Stimulated activated CD8-positive, alpha-beta memory T cell treated with anti-CD3 and anti-CD28 coated beads, Interleukin-7, amount 100 ng/mL, for 24 hours (primary cell): ENCODE data around the gene NUDT4.
"Not testable (repeated sequence)": the region's sequence is repeated elsewhere in the genome, so short reads cannot be mapped to it uniquely, and the experiment has no call there.

Experiments used
- DNase-seq: peaks from one replicate; pipeline ENCODE4 v3.0.0-alpha.2; 2020; ENCODE audit warnings: low read depth

NUDT4 gene

GRCh38 chr12:93366422-93366821 lies 11.3 kb upstream of the NUDT4 start:
- DNase-seq, result no peak

DNA sequence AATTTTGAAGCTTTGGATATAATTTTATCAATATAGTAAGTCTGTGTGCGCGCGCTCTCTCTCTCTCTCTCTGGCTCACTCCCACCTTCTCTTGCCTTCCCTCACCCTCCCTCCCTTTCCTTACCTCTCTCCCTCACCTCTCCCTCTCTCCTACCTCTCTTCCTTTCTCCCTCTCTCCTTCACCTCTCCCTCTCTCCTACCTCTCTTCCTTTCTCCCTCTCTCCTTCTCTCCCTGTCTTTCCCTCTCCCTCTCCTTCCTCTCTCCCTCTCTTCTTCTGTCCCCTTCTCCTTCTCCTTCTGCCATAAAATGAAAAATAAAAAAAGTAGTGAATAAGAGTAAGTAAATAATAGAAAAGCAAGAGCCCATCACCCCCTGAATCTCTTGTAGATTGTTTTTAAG lies 9.0 kb upstream of the NUDT4 start:
- no peak for DNase-seq

DNA sequence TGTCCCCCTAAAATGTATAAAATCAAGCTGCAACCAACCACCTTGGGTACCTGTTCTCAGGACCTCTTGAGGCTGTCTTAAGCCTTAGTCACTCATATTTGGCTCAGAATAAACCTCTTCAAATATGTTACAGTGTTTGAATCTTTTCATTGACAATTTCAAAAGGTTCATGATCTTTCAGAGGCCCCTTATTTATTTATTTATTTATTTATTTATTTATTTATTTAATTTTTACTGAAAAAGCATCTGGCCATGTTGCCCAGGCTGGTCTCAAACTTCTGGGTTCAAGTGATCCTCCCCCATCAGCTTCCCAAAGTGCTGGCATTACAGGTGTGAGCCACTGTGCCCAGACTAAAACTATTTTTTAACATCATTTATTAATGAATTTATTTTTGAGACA lies 8.2 kb upstream of the NUDT4 start:
- DNase-seq, result no peak

DNA sequence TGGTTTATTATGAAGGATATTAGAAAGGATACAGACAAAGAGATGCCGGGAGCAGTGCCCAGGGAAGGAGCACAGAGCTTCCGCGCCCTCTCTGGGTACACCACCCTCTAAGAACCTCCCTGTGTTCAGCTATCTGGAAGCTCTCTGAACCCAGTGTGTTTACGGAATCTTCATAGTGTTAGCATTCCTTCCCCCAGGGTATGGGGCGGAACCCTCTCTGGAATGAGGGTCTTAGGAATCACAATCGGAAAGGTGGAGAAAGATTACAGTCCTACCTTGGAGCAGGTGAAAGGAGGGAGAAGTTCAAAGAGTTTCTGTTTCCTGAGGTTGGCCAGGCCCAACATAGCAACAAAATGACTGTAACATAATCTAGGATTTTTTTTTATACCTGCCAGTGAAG lies 6.8 kb upstream of the NUDT4 start:
- no peak for DNase-seq

DNA sequence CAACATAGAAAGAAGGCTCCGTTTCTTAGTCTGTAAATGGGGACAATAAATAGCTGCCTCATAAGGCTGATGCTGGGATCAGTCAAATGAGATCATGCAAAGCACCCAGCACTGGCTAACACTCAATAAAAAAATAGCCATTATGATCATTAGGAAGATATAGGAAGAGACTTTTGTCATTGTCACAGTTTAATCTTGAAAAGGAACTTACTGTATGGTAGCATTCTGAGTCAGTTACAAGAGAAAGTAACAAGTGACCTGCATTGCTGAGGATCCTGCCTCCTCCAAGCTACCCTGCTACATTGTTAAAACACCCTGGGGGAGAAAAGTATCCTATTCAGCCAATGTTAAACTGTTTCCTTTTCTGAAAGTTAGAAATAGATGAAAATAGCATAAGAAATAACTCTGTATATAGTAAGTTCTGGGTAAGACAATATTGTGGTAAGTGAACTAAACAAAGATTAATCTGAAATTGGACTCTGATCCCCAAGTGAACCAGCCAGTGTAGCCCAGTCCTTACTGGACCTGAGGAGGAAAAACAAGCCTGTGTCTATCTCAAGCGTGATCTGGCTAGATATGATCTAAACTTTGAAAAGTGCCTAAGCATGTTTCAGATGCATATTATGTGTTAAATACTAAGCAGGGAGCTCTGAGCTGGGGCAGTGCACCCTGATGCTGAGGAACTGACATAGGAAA lies 3.6 kb upstream of the NUDT4 start:
- no peak for DNase-seq

DNA sequence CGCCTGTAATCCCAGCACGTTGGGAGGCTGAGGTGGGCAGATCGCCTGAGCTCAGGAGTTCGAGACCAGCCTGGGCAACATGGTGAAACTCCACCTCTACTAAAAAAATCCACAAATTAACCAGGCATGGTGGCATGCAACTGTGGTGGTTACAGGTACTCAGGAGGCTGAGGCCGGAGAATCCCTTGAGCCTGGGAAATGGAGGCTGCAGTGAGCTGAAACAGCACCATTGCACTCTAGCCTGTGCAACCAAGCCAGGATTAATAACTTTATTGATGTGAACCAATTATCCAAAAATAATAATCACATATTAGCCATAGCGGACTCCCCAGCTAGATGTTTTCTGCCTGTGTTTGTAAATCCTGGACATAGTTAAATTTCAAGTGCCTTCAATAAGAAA lies 1.8 kb upstream of the NUDT4 start:
- no peak for DNase-seq

- no peak for DNase-seq
These were observed 1.1 kb upstream of the NUDT4 start for GRCh38 chr12:93376436-93377251.

DNA sequence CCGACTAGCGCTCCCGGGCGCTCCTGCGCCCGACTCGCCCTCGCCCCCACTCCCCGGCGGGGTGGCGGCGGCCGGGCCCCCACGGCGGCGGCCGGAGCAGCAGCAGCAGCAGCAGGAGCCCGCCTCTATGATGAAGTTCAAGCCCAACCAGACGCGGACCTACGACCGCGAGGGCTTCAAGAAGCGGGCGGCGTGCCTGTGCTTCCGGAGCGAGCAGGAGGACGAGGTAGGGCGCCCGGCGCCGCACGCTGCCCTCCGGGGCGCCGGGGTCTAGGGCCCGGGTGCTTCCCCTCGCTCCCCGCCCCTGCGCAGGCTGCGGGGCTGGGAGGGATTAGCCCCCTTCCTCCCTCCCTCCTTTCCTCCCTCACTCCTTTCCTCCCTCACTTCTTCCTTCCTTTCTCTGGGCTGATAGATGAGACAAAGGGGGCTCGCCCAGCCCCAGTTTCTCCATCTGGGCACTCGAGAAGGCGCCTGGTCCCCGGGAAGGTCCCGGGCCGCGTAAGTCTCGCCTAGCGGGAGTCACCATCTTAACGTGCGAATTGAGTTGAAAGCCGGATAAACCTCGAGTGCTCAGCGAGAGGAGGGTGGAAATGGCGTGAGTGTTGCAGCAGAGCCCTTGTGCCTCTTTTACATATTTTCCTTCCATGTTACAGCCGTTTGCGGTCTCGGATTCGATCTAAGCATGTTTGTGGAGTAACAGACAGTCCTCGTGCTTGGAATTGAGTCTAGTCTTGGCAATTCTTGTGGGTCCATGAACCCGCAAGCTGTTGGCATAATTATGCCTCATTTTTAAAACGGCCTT lies 672 bp downstream of the NUDT4 start:
- peak; percentile 21 for DNase-seq

DNA sequence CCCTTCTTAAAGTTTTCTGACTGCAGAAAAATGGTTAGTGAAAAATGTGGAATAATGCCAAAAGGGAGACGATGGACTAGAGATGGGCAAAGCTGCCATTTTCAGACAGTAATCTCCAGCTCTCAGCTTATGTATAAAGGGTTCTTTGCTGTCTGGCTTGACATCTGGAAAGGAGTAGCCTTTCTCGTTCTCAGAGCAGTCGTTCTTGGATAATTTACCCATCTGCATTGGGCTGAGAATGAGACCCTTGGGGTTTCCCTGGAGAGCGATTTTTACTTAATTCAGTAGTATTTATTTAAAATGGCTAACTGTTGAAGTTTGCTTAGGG lies 1.2 kb downstream of the NUDT4 start:
- DNase-seq, result no peak

GRCh38 chr12:93379326-93379980 lies 1.7 kb downstream of the NUDT4 start:
- DNase-seq, result no peak

DNA sequence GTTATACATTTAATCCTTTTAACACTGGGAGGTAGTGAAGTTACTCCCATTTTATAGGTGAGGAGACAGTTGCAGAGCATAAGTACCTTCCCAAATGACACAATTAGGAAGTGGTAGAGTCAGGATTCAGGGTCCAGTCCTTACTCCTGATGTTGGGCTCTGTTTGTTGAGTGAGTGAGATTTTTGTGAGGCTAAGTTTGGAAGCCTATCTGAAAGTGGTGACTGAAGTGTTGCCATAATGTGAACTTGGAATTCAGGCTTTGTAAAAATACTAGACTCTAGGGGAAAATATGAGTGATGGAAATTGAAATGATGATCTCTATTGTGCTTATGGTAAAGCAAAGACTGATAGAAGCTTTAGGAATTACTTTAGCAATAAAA lies 2.2 kb downstream of the NUDT4 start:
- no peak for DNase-seq

- DNase-seq, result no peak
These were observed 2.9 kb downstream of the NUDT4 start for GRCh38 chr12:93380480-93381121.

GRCh38 chr12:93381161-93381975 lies 3.6 kb downstream of the NUDT4 start:
- DNase-seq, result no peak

GRCh38 chr12:93381976-93382437 lies 4.3 kb downstream of the NUDT4 start:
- not testable (repeated sequence) for DNase-seq

DNA sequence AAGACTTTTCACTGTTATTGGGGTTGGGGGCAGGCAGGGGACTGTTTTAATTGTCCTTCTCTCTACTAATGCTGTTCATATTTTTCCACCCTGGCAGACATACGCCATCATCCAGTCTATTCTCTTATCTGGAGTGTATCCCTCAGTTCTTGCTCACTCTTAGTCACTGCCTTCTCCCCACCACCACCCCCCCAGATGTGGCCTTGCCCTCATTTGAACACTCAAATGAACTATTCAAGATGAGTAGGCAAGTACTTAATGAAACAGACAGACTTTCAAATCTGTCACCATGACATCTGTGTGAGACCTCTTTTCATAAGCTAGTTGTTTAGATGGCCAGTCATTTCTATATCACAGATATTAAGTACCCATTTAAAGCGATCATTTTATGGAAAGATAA lies 10.1 kb downstream of the NUDT4 start:
- peak; percentile 13 for DNase-seq

GRCh38 chr12:93390031-93390430 lies 12.3 kb downstream of the NUDT4 start:
- no peak for DNase-seq

DNA sequence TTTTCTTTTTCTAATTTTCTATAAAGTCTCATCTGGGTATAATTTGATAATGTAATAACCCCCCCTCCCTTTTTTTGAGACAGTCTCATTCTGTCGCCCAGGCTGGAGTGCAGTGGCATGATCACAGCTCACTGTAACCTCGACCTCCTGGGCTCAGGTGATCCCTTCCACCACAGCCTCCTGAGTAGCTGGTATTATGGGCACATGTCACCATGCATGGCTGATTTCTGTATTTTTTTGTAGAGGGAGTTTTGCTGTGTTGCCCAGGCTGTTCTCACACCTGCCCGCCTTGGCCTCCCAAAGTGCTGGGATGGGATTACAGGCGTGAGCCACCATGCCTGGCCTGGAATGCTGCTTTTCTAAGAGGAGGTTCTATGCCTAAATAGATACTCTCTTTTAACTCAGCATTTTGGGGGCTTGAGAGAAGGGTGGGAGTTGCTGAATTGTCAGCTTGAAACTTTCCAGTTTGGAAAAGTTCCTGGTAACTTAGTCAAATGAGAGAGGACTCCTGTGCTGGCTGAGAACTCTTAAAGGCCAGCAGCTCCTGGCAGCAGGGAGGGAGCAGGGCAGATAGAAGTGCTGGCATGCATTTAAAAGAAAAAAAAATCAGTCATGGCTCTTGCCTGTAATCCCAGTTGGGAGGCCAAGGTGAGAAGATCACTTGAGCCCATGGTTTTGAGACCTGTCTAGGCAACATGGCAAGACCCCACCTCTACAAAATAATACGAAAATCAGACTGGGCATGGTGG lies 13.0 kb downstream of the NUDT4 start:
- DNase-seq, result no peak

- DNase-seq, result no peak
These were observed 15.7 kb downstream of the NUDT4 start for GRCh38 chr12:93393425-93393824.

- DNase-seq, result no peak
These were observed 19.7 kb downstream of the NUDT4 start for GRCh38 chr12:93397412-93397811.

DNA sequence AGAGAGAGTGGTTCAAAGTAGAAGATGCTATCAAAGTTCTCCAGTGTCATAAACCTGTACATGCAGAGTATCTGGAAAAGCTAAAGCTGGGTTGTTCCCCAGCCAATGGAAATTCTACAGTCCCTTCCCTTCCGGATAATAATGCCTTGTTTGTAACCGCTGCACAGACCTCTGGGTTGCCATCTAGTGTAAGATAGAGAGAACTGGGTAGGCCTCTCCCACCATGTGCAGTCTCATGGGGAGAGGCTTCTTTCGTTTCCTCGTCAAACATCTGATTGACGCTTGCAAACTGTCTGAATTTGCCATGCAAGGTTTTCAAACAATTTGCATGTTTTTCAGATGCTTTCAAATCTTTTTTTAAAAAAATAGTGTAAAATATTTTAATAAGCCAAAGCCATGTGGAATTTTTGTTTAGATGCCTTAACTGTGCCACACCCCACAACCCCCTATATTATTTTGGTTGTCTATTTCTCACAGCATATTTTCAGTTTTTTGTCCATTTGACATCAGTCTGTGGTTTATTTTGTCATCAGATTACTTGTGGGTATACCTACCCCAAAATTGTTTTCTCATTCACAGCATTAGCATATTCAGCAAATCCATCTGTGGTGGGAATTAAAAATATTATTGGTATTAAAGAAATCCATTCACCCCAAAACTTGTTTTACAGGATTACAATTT lies 21.6 kb downstream of the NUDT4 start:
- DNase-seq, result not testable (repeated sequence)
